ENCODE results near the gene KLF7. TPM values are rescaled to one million over a fixed set of nuclear protein-coding genes. Genes with fewer than 3 reads are reported as not detected.

KLF7 gene
- total and polyA plus RNA-seq, 9 of the 15 experiments (the other 6 are each of a cell fraction or from before 2014, with no cell fraction given) = 0.04 to 0.54 (median 0.07) TPM

GRCh38 chr2:207048416-207048815 is 117.3 kb downstream of the KLF7 start:
- H3K36me3 ChIP-seq (ENCODE audit: control insufficient read depth, insufficient read depth, low read length) = no peaks in the 10 kb centered on the region
- POLR2A ChIA-PET = interaction anchor here (0.7 kb wide), 1 partner anchor 14 kb away, joined by 3 read pairs; no protein-coding TSS in a partner anchor
- no peaks in the 10 kb centered on the region for H4K20me1 ChIP-seq (replicated peaks; ENCODE audit: control insufficient read depth, insufficient read depth, low read length)
- H3K9me3 ChIP-seq (replicated peaks; ENCODE audit: control insufficient read depth, insufficient read depth, low read depth, low read length) = no peaks in the 10 kb centered on the region
- FAIRE-seq (no peak), DNase-seq (ENCODE audit: extremely low read depth in 1 of 4, low spot score in 3 of 4) (no peak), ATAC-seq (no peak)
- H2AFZ ChIP-seq (ENCODE audit: low read depth, low read length) = no peak overlapping the region
- no peaks in the 10 kb centered on the region; a peak in 1 of 5 replicates for H3K27me3 ChIP-seq (ENCODE audit: control insufficient read depth in 2 of 2, insufficient read depth in 2 of 2, low read length in 2 of 2)
- H3K4me2 ChIP-seq (ENCODE audit: insufficient read depth, low read length) = no peak overlapping the region
- H3K4me3 ChIP-seq = no peak overlapping the region
- WGBS (ENCODE audit: insufficient coverage, low coverage, missing lambda C conversion rate) = 4% methylated on average over 4 of the region's 5 CpGs
- no TSS peak for BruUV-seq (replicated peaks)
- in situ Hi-C loops (cut with MboI) = no loop called here
- no peaks in the 10 kb centered on the region for H3K79me2 ChIP-seq (ENCODE audit: control insufficient read depth, insufficient read depth, low read length)
- CTCF ChIA-PET (ENCODE audit: low intra/inter-chr PET ratio) = no interaction called here
- no peaks in the 10 kb centered on the region for H3K4me1 ChIP-seq (replicated peaks in 1 of 2; ENCODE audit: control insufficient read depth in 2 of 2, insufficient read depth in 2 of 2, low read length in 2 of 2)
- H3K9me1 ChIP-seq (ENCODE audit: control insufficient read depth, insufficient read depth, low read length) = no peaks in the 10 kb centered on the region
- H3K9ac ChIP-seq (ENCODE audit: insufficient read depth in 1 of 2, low read depth in 2 of 2, low read length in 2 of 2) = no peak overlapping the region
- intact Hi-C loops (cut with micrococcal nuclease) = loop anchor here (10.0 kb wide), 1 partner anchor 426 kb away; no protein-coding TSS in a partner anchor
- H3K27ac ChIP-seq (ENCODE audit: extremely low read depth, low read depth, low read length) = no peak overlapping the region
- TF ChIP-seq ZBTB26 (CRISPR knock-in tag; IDR thresholded peaks at IDR 0.05) (no peak), ZBTB7A (IDR thresholded peaks at IDR 0.05; ENCODE audit: borderline replicate concordance, control insufficient read depth, low read depth, low read length) (no peak), KLF1 (tag; IDR thresholded peaks at IDR 0.05) (no peak), NFYB (IDR thresholded peaks at IDR 0.05; ENCODE audit: extremely low read depth, insufficient read length) (no peak), FIP1L1 (IDR thresholded peaks at IDR 0.05; ENCODE audit: low read depth, low read length, poor library complexity, severe bottlenecking) (no peak), ZNF75A (CRISPR knock-in tag; IDR thresholded peaks at IDR 0.05) (no peak), ZNF263 (CRISPR knock-in tag; IDR thresholded peaks at IDR 0.05; ENCODE audit: borderline replicate concordance) (no peak), E2F8 (IDR thresholded peaks at IDR 0.05; ENCODE audit: low read depth, partially characterized antibody) (no peak), MCM3 (IDR thresholded peaks at IDR 0.05) (no peak), ZNF280B (CRISPR knock-in tag; IDR thresholded peaks at IDR 0.05) (no peak), GABPA (tag; conservative IDR thresholded peaks at IDR 0.05; ENCODE audit: low read depth) (no peak), HNRNPK (IDR thresholded peaks at IDR 0.05; ENCODE audit: low read depth, low read length, poor library complexity, severe bottlenecking) (no peak)
